ENCODE data around the gene DZIP1. TPM values are rescaled to one million over a fixed set of nuclear protein-coding genes. Genes with fewer than 3 reads are reported as not detected.

DZIP1 gene
- total and polyA plus RNA-seq, 2 of the 8 experiments (the other 6 are each of a cell fraction or from before 2014, with no cell fraction given) = 7.6 to 24.6 TPM

DNA sequence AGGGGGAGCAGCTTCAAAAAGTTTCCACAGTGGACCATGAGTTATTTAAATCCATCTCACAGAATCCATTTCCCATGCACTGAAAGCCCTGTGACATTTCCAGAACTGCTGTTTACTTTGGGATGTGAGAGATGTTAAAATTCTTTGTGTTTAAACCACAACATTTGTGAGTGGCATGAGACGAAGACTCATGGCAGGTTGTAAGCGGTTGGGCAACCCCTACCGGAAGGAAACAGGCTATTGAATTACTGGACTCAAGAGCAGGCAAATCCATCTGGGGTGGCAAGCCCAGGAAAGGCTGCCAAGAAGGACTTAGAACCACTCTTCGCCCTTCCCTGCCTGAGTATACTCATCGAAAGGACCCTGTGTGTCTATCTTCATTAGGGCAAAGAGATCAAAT, 114.3 kb downstream of the DZIP1 start:
- H3K79me1 ChIP-seq (ENCODE audit: low read depth, low read length) = no peaks in the 10 kb centered on the region
- no peak overlapping the region for H2BK5ac ChIP-seq (ENCODE audit: low read depth, low read length)
- H2BK12ac ChIP-seq (ENCODE audit: low read depth, low read length) = no peak overlapping the region
- H2AFZ ChIP-seq (ENCODE audit: low read length) = peak overlapping the region; percentile 57; the same call in 1 of the 2 replicates
- no peak overlapping the region for H3K56ac ChIP-seq (replicated peaks; ENCODE audit: insufficient read length, low read depth, low read length)
- H3K23ac ChIP-seq (ENCODE audit: insufficient read length) = no peak overlapping the region
- no peaks in the 10 kb centered on the region for H4K20me1 ChIP-seq (replicated peaks in 1 of 2; ENCODE audit: control insufficient read depth in 1 of 2, insufficient read depth in 2 of 2, low read length in 2 of 2)
- H3K23me2 ChIP-seq (ENCODE audit: low read depth, low read length) = no peaks in the 10 kb centered on the region
- H4K5ac ChIP-seq (ENCODE audit: insufficient read length, low read depth, low read length) = no peak overlapping the region
- no peak overlapping the region for H2AK5ac ChIP-seq (ENCODE audit: low read depth, low read length)
- ChIA-PET POLR2A (ENCODE audit: partially characterized antibody) (no interaction called here), CTCF (ENCODE audit: partially characterized antibody) (interaction anchor here (1.2 kb wide), 1 partner anchor 17 kb away, joined by 3 read pairs; no protein-coding TSS in a partner anchor)
- H3K4me3 ChIP-seq (ENCODE audit: extremely low read depth in 1 of 4, insufficient read depth in 2 of 4, low read depth in 3 of 4, low read length in 4 of 4) = no peak overlapping the region
- H2BK120ac ChIP-seq (replicated peaks; ENCODE audit: low read depth, low read length) = no peak overlapping the region
- no peak overlapping the region for H3K4ac ChIP-seq (replicated peaks; ENCODE audit: insufficient read length, low read depth, low read length)
- H3K14ac ChIP-seq (ENCODE audit: insufficient read length) = no peak overlapping the region
- no peak overlapping the region for H3K18ac ChIP-seq (ENCODE audit: extremely low read depth, low read length)
- peaks cover 0 to 3% (median 0%) of the 10 kb centered on the region in 4 experiments; a peak in 1 of 7 replicates for H3K4me1 ChIP-seq (replicated peaks in 1 of 4; ENCODE audit: control insufficient read depth in 3 of 4, insufficient read depth in 4 of 4, low read length in 3 of 4)
- WGBS, 2 experiments (ENCODE audit: extremely low coverage in 1 of 2, insufficient coverage in 1 of 2, insufficient read length in 1 of 2, insufficient replicate concordance in 2 of 2, low coverage in 1 of 2, low lambda C conversion rate in 2 of 2, missing lambda C conversion rate in 1 of 2) = 86% methylated on average over 5 of the region's 5 CpGs; no CpG with 5 or more reads in 1 of the 2 experiments
- H4K91ac ChIP-seq (replicated peaks; ENCODE audit: insufficient read length, low read length) = no peak overlapping the region
- H3K4me2 ChIP-seq (ENCODE audit: insufficient read depth in 1 of 2, low read depth in 2 of 2, low read length in 2 of 2) = no peak overlapping the region
- no peaks in the 10 kb centered on the region for H3K9me3 ChIP-seq (ENCODE audit: insufficient read depth in 2 of 2, low read depth in 1 of 2, low read length in 1 of 2)
- DNase-seq (ENCODE audit: low read depth in 1 of 2, low spot score in 2 of 2) (no peak), FAIRE-seq (peak; percentile 60)
- H3K79me2 ChIP-seq (ENCODE audit: control insufficient read depth in 1 of 2, insufficient read depth in 2 of 2, low read length in 2 of 2) = no peaks in the 10 kb centered on the region
- no peaks in the 10 kb centered on the region for H3K27me3 ChIP-seq (replicated peaks in 1 of 4; ENCODE audit: control insufficient read depth in 3 of 4, extremely low read depth in 1 of 4, insufficient read depth in 3 of 4, low read length in 3 of 4)
- H3K36me3 ChIP-seq (ENCODE audit: control insufficient read depth in 2 of 4, insufficient read depth in 4 of 4, low read length in 3 of 4) = no peaks in the 10 kb centered on the region
- H3K9ac ChIP-seq (replicated peaks in 1 of 4; ENCODE audit: extremely low read depth in 1 of 4, low read depth in 3 of 4, low read length in 3 of 4) = no peak overlapping the region
- H4K8ac ChIP-seq (ENCODE audit: extremely low read depth, insufficient read depth, low read length) = no peak overlapping the region
- no peak overlapping the region for H2BK15ac ChIP-seq (ENCODE audit: low read length)
- H3K27ac ChIP-seq (ENCODE audit: low read depth, low read length) = no peak overlapping the region
- H2BK20ac ChIP-seq (ENCODE audit: low read length) = no peak overlapping the region
- TF ChIP-seq SP2 (IDR thresholded peaks at IDR 0.05; ENCODE audit: low read length) (no peak), RFX5 (IDR thresholded peaks at IDR 0.05; ENCODE audit: borderline replicate concordance, low read depth, low read length) (no peak), RXRA (IDR thresholded peaks at IDR 0.05; ENCODE audit: insufficient read depth, low read depth, low read length) (no peak), SIRT6 (IDR thresholded peaks at IDR 0.05; ENCODE audit: low read length) (no peak), KDM1A (IDR thresholded peaks at IDR 0.05; ENCODE audit: borderline replicate concordance, low read length) (no peak), TEAD4 (IDR thresholded peaks at IDR 0.05; ENCODE audit: low read depth, low read length) (no peak), SIX5 (IDR thresholded peaks at IDR 0.05; ENCODE audit: low read depth, low read length) (no peak), CTCF (IDR thresholded peaks at IDR 0.05; ENCODE audit: control extremely low read depth in 1 of 3, insufficient read depth in 1 of 3, low read depth in 1 of 3, low read length in 3 of 3) (no peak), SUZ12 (IDR thresholded peaks at IDR 0.05; ENCODE audit: low read length) (no peak), JUND (IDR thresholded peaks at IDR 0.05; ENCODE audit: low read length) (no peak), CEBPB (IDR thresholded peaks at IDR 0.05; ENCODE audit: low read depth, low read length) (no peak)
- TF ChIP-seq, protein P1, sequence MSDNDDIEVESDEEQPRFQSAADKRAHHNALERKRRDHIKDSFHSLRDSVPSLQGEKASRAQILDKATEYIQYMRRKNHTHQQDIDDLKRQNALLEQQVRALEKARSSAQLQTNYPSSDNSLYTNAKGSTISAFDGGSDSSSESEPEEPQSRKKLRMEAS (IDR thresholded peaks at IDR 0.05) = no peak

All from H1 (cell line).